HG03280 (cell line): ENCODE results near the gene MINDY4.

Experiments used
- ATAC-seq: cut with Tn5 transposase; IDR thresholded peaks from one replicate; pipeline ENCODE4 v1.9.1; 2021; ENCODE audit warnings: mild to moderate bottlenecking, moderate library complexity; ENCODE audit not compliant: unreplicated experiment

Gene MINDY4

GRCh38 chr7:30871655-30872054 is 100.4 kb downstream of the MINDY4 start:
- no peak for ATAC-seq

GRCh38 chr7:30873207-30873606 is 102.0 kb downstream of the MINDY4 start:
- no peak for ATAC-seq

GRCh38 chr7:30873656-30874055 is 102.4 kb downstream of the MINDY4 start:
- no peak for ATAC-seq

- ATAC-seq = no peak
These were observed 103.6 kb downstream of the MINDY4 start for GRCh38 chr7:30874656-30875302.

- no peak for ATAC-seq
These were observed 106.0 kb downstream of the MINDY4 start for GRCh38 chr7:30877015-30877769.

GRCh38 chr7:30877993-30878392 is 106.8 kb downstream of the MINDY4 start:
- ATAC-seq = no peak

- ATAC-seq = no peak
These were observed 108.2 kb downstream of the MINDY4 start for GRCh38 chr7:30879139-30880124.

- ATAC-seq = no peak
These were observed 109.0 kb downstream of the MINDY4 start for GRCh38 chr7:30880125-30880720.

- ATAC-seq = no peak
These were observed 109.7 kb downstream of the MINDY4 start for GRCh38 chr7:30880941-30881340.

GRCh38 chr7:30881448-30881847 is 110.2 kb downstream of the MINDY4 start:
- ATAC-seq = no peak

- ATAC-seq = no peak
These were observed 113.7 kb downstream of the MINDY4 start for GRCh38 chr7:30884881-30885280.

GRCh38 chr7:30886608-30887011 is 115.4 kb downstream of the MINDY4 start:
- ATAC-seq = no peak

- no peak for ATAC-seq
These were observed 116.3 kb downstream of the MINDY4 start for GRCh38 chr7:30887464-30887872.

- ATAC-seq = no peak
These were observed 117.5 kb downstream of the MINDY4 start for GRCh38 chr7:30888747-30889146.

- no peak for ATAC-seq
These were observed 119.0 kb downstream of the MINDY4 start for GRCh38 chr7:30890226-30890625.

- ATAC-seq = no peak
These were observed 122.1 kb downstream of the MINDY4 start for GRCh38 chr7:30893357-30893756.

- no peak for ATAC-seq
These were observed 122.8 kb downstream of the MINDY4 start for GRCh38 chr7:30894009-30894408.

- no peak for ATAC-seq
These were observed 123.8 kb downstream of the MINDY4 start for GRCh38 chr7:30894866-30895605.

- ATAC-seq = no peak
These were observed 124.8 kb downstream of the MINDY4 start for GRCh38 chr7:30896036-30896435.
